Activated CD8-positive, alpha-beta memory T cell treated with anti-CD3 and anti-CD28 coated beads for 48 hours (primary cell): ENCODE measurements around the gene LMTK3.

ENCODE experiments used
- DNase-seq, 3 experiments: peaks; one replicate each; pipeline ENCODE4 v3.0.0-alpha.2; 2020; ENCODE audit warnings: low read depth in 2 of 3, low spot score in 2 of 3

The LMTK3 gene

GRCh38 chr19:48511800-48512503 lies at the start of gene LMTK3:
LMTK3 (minus strand) TSS chr19:48511835; CDS start chr19:48511576, 259 bp downstream.
- peak in 2 of 3 experiments; percentile 44 to 55 for DNase-seq

GRCh38 chr19:48561412-48561811 lies 49.8 kb upstream of the LMTK3 start:
- DNase-seq: no peak

- DNase-seq: no peak
Measured at GRCh38 chr19:48560095-48560530, 48.5 kb upstream of the LMTK3 start.

- no peak for DNase-seq
Measured at GRCh38 chr19:48558018-48558684, 46.5 kb upstream of the LMTK3 start.

GRCh38 chr19:48556825-48557224 lies 45.2 kb upstream of the LMTK3 start:
- DNase-seq: no peak

- DNase-seq: no peak
Measured at GRCh38 chr19:48556163-48556562, 44.5 kb upstream of the LMTK3 start.

GRCh38 chr19:48554385-48555091 lies 42.9 kb upstream of the LMTK3 start:
- no peak for DNase-seq

- DNase-seq: no peak
Measured at GRCh38 chr19:48553676-48554384, 42.2 kb upstream of the LMTK3 start.

- no peak for DNase-seq
Measured at GRCh38 chr19:48552406-48553322, 41.0 kb upstream of the LMTK3 start.

GRCh38 chr19:48551437-48552302 lies 40.0 kb upstream of the LMTK3 start, which contains the start of gene SULT2B1:
SULT2B1 (plus strand) TSS chr19:48552172; CDS start chr19:48552253, 81 bp downstream.
- DNase-seq: no peak

- DNase-seq: no peak
Measured at GRCh38 chr19:48549380-48549779, 37.7 kb upstream of the LMTK3 start.

GRCh38 chr19:48548253-48548911 lies 36.7 kb upstream of the LMTK3 start:
- no peak for DNase-seq

GRCh38 chr19:48547722-48548121 lies 36.1 kb upstream of the LMTK3 start:
- DNase-seq: no peak

GRCh38 chr19:48544856-48545750 lies 33.5 kb upstream of the LMTK3 start:
- DNase-seq: no peak

GRCh38 chr19:48543121-48543710 lies 31.6 kb upstream of the LMTK3 start:
- DNase-seq: no peak

- no peak for DNase-seq
Measured at GRCh38 chr19:48541813-48542212, 30.2 kb upstream of the LMTK3 start.

GRCh38 chr19:48540110-48540509 lies 28.5 kb upstream of the LMTK3 start:
- no peak for DNase-seq
